Testis (tissue), 3 donors: ENCODE results near the gene OR6J1. TPM values are rescaled to one million over a fixed set of nuclear protein-coding genes. Genes with fewer than 3 reads are reported as not detected.

Experiments used
- DNase-seq: peaks from one replicate; pipeline ENCODE4 v3.0.0-alpha.2; 2019
- H3K27ac ChIP-seq, 2 donors: fragments of 200-600 bp; sonication (generic); one replicate each; pipeline ENCODE4 v1.5.1; 2019
- H3K27me3 ChIP-seq: fragments of 200-600 bp; sonication (generic); one replicate; pipeline ENCODE4 v1.5.1; 2019
- H3K36me3 ChIP-seq: fragments of 200-600 bp; sonication (generic); one replicate; pipeline ENCODE4 v1.5.1; 2017; ENCODE audit warnings: low read depth; ENCODE audit errors: missing control alignments
- H3K4me1 ChIP-seq: fragments of 200-600 bp; sonication (generic); one replicate; pipeline ENCODE4 v1.5.1; 2019
- H3K4me3 ChIP-seq, 2 donors: fragments of 200-600 bp; sonication (generic); one replicate each; pipeline ENCODE4 v1.5.1; 2017 to 2019
- H3K9me3 ChIP-seq: fragments of 200-600 bp; sonication (generic); one replicate; pipeline ENCODE4 v1.5.1; 2017
- CTCF ChIP-seq, 3 experiments: fragments of 450-650 bp in 2 of 3; fragments of 200-600 bp in 1 of 3; sonication (generic) in 1 of 3; IDR thresholded peaks; one replicate each; pipeline ENCODE4 v1.5.1; 2016 to 2019; ENCODE audit warnings: antibody characterized with exemption in 3 of 3, mild to moderate bottlenecking in 2 of 3, moderate library complexity in 1 of 3
- POLR2A ChIP-seq: fragments of 450-650 bp; IDR thresholded peaks from one replicate; pipeline ENCODE4 v1.6.1; 2017; ENCODE audit warnings: antibody characterized with exemption, mild to moderate bottlenecking, moderate library complexity
- WGBS, 2 donors: methylation state at CpG; one replicate each; pipeline ENCODE4 v1.1.5; 2018; 5-methylcytosine and 5-hydroxymethylcytosine counted together
- intact Hi-C: fragments of 100-400 bp; cut with DNase I; formaldehyde crosslinking; loops from one replicate; pipeline ENCODE4 v1.15.1; 2023; ENCODE audit warnings: low total_unique reads
- polyA plus RNA-seq: library from polyadenylated mRNA; stranded (reverse); fragments of 350-450 nt; fragmentation: Illumina TruSeq; extraction: RNeasy Lipid Tissue Mini Kit (QIAGEN cat#74804); gene quantifications from one replicate; pipeline ENCODE4 v1.2.3, GENCODE V29; 2014; ENCODE audit warnings: low read depth, low replicate concordance; ENCODE audit not compliant: insufficient read depth
- total RNA-seq, 2 donors: library from RNA; depleted of rRNA; stranded (reverse); fragments of >200 nt; gene quantifications; one replicate each; pipeline ENCODE4 v1.2.3, GENCODE V29; 2016

The OR6J1 gene
- total and polyA plus RNA-seq, 3 donors from 2014 or later = 0.19 TPM; not detected in 2

- Histone ChIP-seq H3K9me3 (no peaks in the 10 kb centered on the region), H3K4me1 (peaks cover 5% of the 10 kb centered on the region), H3K27me3 (no peaks in the 10 kb centered on the region), H3K4me3 (no peak overlapping the region), H3K36me3 (no peaks in the 10 kb centered on the region), H3K27ac (no peak overlapping the region)
- DNase-seq = no peak
- 80 to 82% methylated on average over 3 of the region's 3 CpGs for WGBS, 2 donors
- no peak for TF ChIP-seq POLR2A
- no peak for TF ChIP-seq CTCF (IDR thresholded peaks at IDR 0.05)
- intact Hi-C loops = no loop called here
These were observed 47.7 kb downstream of the OR6J1 start for GRCh38 chr14:22596354-22596879.

GRCh38 chr14:22594156-22594716 lies 49.9 kb downstream of the OR6J1 start:
- WGBS, 2 donors = 43 to 60% methylated on average over 4 of the region's 4 CpGs
- Histone ChIP-seq H3K4me1 (peaks cover 5% of the 10 kb centered on the region), H3K9me3 (no peaks in the 10 kb centered on the region), H3K27me3 (no peaks in the 10 kb centered on the region), H3K36me3 (no peaks in the 10 kb centered on the region), H3K27ac (no peak overlapping the region), H3K4me3 (no peak overlapping the region)
- TF ChIP-seq POLR2A = no peak
- no peak for TF ChIP-seq CTCF (IDR thresholded peaks at IDR 0.05)
- intact Hi-C loops = no loop called here
- no peak for DNase-seq

GRCh38 chr14:22593601-22594000 lies 50.6 kb downstream of the OR6J1 start:
- Histone ChIP-seq H3K4me1 (peaks cover 5% of the 10 kb centered on the region), H3K27me3 (no peaks in the 10 kb centered on the region), H3K36me3 (no peaks in the 10 kb centered on the region), H3K4me3 (no peak overlapping the region), H3K9me3 (no peaks in the 10 kb centered on the region), H3K27ac (no peak overlapping the region)
- no peak for DNase-seq
- intact Hi-C loops = no loop called here
- TF ChIP-seq CTCF (IDR thresholded peaks at IDR 0.05) (no peak), POLR2A (no peak)
- 70 to 86% methylated on average over 2 of the region's 2 CpGs for WGBS, 2 donors

GRCh38 chr14:22593189-22593588 lies 51.0 kb downstream of the OR6J1 start:
- no peak for DNase-seq
- 56 to 66% methylated on average over 3 of the region's 3 CpGs for WGBS, 2 donors
- Histone ChIP-seq H3K4me3 (no peak overlapping the region), H3K9me3 (no peaks in the 10 kb centered on the region), H3K27me3 (no peaks in the 10 kb centered on the region), H3K27ac (no peak overlapping the region), H3K4me1 (peaks cover 8% of the 10 kb centered on the region), H3K36me3 (no peaks in the 10 kb centered on the region)
- TF ChIP-seq CTCF (IDR thresholded peaks at IDR 0.05) = no peak
- no peak for TF ChIP-seq POLR2A
- intact Hi-C loops = no loop called here
